ENCODE measurements around the gene FUOM. TPM values are rescaled to one million over a fixed set of nuclear protein-coding genes. Genes with fewer than 3 reads are reported as not detected.

The FUOM gene
- total RNA-seq, 2 donors from 2014 or later = 25.5 to 28.7 TPM

DNA sequence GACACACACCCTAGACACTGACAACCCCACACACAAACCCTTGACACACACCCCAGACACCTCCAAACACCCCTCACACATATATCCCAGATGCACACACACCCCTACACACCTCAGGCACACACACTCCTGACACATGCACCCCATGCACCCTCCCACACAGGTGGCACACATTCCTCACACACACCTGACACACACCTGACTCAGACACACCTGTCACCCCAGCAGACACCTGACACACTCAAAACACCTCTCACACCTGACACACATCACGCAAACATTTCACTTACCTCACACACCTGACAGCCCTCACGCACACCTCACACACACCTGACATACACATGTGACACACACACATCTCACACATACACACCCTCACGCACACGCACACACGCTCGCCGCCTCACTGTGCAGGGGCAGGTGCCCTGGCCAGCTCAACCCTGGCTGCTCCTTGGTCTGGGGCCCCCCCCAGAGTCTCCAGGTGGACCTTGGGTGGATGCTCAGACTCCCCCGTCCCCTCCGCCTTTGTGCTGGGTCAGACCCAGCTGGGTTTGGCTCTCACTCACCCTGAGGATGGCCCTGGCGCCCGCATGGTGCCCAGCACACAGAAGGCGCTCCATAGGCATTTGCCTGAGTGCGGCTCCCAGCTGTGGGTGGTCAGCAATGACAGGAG lies 18.0 kb downstream of the FUOM start:
- intact Hi-C loops (cut with DNase I, micrococcal nuclease) = no loop called here
- DNase-seq (no peak), ATAC-seq (no peak)

DNA sequence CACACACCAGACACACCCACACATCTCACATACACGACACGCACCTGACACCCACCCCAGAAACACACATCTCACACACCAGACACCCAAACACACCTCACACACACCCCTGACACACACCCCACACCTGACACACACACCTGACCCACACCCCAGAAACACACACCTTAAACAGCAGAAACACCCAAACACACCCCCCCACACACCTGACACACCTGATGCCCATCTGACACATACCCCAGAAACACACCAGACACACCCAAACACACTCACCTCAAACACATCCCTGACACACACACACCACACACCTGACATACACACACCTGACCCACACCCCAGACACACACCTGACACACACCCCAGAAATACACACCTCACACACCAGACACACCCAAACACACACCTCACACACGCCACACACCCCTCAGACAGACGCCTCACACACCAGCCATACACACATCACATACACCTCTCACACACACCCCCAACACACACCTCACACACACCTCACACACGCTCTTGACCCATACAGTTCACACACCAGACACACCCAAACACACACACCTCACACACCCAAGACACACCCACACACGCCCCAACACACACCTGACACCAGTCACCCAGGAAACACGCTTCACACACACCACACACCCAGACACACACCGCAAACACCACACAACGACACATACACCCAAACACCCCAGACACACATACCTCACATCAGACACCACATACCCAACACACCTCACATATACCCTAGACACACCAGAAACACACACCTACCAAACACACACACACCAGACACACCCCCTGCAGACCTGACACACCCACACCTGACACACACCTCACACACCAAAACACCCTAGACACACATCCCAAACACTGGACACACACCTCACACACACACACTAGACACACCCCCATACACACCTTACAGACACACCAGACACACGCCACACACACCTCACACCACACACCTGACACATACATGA lies 19.4 kb downstream of the FUOM start:
- DNase-seq (no peak), ATAC-seq (no peak)
- intact Hi-C loops (cut with DNase I, micrococcal nuclease) = no loop called here

DNA sequence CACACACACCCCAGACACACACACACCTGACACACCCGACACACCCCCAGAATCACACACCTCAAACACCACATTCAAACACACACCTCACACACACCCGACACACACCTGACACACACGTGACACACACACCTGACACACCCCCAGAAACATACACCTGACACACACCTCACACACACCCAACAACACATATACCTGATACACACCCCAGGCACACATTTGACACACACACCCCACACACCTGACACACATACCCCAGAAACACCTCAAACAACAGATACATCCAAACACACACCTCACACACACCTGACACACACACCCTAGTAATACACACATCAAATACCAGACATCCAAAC lies 20.5 kb downstream of the FUOM start:
- ATAC-seq (no peak), DNase-seq (no peak)
- intact Hi-C loops (cut with DNase I, micrococcal nuclease) = no loop called here

DNA sequence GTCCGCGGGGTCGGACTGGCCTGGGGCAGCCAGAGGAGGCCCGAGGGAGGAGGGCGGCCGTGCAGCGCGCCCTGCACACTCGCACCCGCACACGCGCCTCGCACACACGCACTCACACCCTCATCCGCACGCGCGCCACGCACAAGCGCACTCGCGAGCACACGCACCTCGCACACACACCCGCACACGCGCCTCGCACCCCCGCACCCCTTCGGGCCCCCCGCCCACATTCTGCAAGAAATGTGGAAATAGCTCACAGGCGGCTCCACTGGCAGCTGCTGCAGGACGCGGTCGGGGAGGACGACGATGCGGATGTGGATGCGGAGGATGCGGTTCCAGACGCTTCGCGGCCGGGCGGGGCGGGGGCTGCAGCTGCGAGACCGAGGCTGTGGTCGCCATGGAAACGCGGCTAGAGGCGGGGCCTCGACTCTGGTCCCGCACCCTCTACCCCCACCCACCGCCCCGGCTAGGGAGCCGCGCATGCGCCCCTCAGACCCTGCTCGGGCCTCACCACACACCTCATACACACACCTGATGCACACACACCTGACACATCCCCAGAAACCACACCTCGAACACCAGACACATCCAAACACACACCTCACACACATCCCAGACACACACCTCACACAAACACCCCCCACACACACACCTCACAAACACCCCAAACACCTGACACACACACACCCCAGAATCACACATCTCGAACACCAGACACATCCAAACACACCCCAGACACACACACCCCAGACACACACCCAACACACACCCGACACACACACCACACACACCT lies 21.0 kb downstream of the FUOM start, which contains the start of gene CALY:
Gene CALY (minus strand): TSS at position 320 of the 793 bp plus-strand sequence. CDS start 7,907 bp downstream, outside the sequence.
- intact Hi-C loops (cut with DNase I, micrococcal nuclease) = no loop called here
- DNase-seq (peak in 1 of 2 donors; percentile 73), ATAC-seq (peak; percentile 31)

DNA sequence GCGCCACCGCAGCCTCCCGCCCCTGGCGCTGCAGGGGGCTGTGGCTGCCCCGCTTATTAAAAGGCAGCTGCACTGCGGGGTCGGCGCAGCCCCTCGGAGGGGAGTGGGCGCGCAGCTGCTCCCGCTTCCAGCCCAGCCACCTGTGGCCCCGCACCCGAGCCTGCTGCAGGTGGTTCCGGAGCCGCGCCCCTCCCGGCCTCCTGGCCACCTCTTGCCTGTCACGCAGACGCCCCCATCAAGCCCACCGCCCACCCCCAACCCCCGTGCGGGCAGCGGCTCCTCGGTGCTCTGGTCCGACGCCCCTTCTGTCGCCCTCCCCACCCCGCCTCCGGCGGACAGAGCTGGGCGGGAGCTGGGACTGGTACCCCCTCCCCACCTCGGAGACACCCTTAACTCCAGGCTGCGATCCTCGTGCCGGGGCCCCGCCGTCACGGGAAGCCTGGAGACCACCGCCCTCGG lies 21.7 kb downstream of the FUOM start:
- intact Hi-C loops (cut with DNase I, micrococcal nuclease) = no loop called here
- ATAC-seq (peak; percentile 4), DNase-seq (no peak)

DNA sequence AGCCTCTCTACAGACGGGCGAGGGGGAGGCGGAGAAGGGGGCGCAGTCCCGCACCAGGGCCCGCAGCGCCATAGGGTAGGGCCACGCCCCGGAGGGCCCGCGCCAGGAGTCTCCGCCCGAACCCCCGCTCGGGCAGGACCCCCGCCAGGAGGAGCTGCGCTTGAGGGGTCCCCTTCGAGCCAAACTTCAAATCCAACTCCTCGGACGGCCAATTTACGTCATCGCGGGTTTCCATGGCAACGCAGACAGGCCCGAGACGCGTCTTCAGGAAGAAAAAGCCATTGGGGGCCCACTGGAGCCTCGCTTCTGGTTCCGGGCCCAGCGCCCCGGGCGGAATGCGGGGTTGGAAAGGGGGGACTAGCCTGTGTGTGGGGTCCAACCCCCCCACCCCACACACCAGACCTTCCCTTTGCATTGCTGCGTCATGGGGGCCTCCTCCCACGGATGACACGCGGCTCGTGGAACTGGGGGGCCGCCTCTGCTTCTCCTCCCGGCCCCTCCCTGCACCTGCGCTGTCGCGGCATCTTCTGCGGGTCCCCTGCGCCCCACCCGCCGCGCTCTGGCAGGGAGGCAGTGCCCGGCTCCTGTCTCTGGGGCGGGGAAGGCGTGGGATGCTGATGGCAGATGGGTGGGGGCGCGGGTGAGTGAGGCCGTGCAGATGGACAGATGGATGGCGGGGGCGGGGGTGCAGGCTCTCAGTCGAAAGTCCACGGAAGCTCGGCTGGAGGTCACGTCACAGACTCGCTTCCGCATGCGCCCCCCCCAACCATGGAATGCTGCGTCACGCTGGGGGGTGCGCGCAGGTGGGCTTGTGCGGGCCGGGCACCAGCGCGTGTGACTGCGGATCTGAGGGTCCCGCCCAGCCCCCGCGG lies 22.3 kb downstream of the FUOM start:
- intact Hi-C loops (cut with DNase I, micrococcal nuclease) = no loop called here
- DNase-seq (peak in 1 of 2 donors; percentile 72), ATAC-seq (peak; percentile 49)

DNA sequence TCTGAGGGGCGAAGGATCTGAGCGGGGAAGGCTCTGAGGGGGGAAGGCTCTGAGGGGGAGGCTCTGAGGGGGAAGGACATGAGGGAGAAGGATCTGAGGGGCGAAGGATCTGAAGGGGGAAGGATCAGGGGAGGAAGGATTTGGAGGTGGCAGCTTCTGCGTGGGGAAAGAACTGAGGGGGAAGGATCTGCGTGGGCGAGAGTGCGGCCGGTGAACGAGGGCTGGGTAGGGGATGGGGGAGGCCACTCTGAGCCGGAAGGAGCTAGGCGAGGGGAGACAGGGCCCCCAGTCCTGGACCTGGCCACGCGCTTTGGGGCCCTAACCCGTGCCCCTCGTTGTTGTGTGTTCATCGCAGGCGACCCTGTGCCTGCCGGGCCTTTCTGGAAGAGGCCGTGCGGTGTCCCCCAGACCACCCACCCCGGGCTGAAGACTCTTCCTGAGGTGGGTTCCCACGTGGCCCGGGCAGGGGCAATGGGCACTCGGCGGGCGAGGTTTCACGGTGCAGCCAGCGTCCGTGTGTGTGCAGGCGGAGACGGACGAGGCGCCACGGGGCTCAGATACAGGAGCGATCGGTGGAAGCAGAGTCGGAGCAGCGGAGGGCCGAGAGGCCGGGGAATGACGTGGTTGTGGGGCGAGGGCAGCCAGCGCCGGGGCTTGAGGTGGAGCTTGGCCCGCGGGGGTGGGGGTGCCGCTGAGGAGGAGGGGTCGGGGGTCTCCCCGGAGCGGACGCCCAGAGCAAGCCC lies 23.1 kb downstream of the FUOM start:
- ATAC-seq = peak; percentile 46
- DNase-seq = no peak
- intact Hi-C loops (cut with DNase I, micrococcal nuclease) = no loop called here

DNA sequence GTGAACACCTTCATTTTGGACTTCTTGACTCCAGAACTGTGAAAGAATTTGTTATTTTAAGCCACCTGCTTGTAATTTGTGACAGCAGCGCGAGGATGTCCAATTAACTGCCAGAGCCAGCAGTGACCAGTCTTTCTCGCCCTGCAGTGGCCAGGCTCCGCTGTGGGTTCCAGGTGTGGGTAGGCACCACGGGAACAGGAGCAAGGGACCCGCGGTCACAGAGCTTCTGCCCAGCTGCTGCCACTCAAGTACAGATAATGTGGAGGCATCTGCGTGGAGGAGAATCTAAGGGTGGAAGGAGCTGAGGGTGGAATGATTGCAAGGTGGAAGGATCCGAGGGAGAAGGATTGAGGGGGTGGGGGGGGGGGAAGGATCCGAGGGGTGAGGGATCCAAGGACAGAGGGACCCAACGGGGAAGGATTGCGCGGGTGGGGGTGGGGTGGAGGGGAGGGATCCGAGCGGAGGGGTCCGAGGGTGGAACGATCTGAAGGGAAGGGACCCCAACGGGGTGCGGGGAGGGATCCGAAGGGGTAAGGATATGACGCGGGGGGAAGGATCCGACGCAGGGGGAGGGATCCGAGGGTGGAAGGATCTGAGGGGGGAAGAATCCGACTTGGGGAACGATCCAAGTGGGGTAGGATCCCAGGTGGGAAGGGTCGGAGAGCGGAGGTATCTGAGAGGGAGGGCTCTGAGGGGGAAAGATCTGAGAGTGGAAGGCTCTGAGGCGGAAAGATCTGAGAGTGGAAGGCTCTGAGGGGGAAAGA lies 24.7 kb downstream of the FUOM start:
- DNase-seq (no peak), ATAC-seq (no peak)
- intact Hi-C loops (cut with DNase I, micrococcal nuclease) = no loop called here

DNA sequence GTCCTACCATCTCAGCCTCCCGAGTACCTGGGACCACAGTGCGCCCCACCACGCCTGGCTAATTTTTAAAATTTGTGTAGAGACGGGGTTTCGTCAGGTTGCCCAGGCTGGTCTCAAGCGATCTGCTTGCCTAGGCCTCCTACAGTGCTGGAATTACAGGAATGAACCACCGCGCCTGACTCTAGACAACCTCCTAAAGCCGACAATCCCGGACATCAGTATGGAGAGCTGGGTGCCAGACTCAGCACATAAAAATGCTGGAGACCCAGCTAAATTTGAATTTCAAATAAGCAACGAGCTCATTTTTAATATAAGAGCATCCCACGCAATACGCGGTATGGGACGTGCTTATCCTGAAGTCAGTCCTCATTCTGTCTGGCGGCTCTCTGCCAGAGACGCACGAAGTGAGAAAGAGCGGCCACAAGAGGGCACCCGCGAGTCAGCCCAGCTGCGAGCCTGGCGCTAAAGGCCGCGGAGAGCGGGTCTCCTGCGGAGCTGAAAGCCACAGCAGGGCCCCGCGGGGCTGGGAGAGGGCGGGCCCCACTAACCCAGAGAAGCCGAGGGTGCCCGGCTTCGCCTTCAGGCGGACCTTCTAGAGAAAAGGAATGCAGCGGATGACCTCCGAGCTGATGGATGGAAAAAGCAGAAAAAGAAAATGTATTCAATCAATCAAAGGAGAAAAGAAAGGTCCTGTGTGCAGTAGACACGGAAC lies 28.2 kb downstream of the FUOM start:
- peak; percentile 85 for ATAC-seq
- DNase-seq = peak; percentile 69 to 93
- intact Hi-C loops (cut with DNase I, micrococcal nuclease) = loop anchor here in 1 of 2 donors (5.0 kb wide), 1 partner anchor 278 kb away; no protein-coding TSS in a partner anchor

DNA sequence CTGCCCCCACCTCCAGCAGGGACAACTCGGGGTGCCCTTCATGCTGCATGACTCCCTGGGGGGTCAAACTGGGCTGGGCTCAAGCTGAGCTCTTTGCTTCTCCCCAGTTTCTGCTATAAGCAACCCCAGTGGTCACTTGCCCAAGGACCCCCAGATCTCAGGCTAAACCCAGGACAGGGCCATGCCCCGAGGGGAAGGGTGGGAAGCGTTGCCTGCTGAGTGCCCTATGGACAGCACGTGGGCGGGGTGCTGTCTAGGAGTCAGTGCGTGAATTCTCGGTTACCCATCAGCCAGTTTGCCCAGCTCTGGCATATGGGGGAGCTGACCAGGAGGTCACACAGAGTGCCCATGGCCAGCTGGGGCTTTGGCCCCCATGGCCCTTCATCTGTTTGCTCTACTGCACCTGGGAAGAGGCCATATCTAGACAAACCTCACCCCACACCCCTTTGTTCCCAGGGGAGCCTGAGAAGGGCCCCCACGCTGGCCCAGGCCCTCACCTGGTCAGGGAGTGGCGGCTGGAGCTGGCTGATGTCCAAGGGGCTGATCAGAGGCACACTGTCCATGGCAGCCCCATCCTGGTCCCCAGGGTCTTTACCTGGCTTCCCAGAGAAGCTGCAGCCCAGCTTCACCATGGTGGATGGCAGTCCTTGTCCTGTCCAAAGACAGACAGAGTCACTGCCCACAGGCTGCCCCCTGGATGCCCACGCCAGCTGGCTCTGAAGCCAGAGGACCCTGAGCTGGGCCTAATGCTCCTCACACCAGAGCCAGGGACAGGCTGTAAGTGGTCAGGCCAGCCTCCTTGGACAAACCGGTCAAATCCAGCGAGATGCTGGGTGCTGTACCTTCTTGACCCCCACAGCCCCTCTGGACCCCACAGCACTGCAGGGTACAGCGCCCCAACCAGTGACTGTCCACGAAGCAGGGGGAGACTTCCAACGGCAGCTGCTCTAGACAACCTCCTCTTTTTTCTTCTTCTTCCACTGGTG lies 29.2 kb downstream of the FUOM start:
- intact Hi-C loops (cut with DNase I, micrococcal nuclease) = loop anchor here in 1 of 2 donors (5.0 kb wide), 1 partner anchor 279 kb away; no protein-coding TSS in a partner anchor
- ATAC-seq = no peak
- no peak for DNase-seq

DNA sequence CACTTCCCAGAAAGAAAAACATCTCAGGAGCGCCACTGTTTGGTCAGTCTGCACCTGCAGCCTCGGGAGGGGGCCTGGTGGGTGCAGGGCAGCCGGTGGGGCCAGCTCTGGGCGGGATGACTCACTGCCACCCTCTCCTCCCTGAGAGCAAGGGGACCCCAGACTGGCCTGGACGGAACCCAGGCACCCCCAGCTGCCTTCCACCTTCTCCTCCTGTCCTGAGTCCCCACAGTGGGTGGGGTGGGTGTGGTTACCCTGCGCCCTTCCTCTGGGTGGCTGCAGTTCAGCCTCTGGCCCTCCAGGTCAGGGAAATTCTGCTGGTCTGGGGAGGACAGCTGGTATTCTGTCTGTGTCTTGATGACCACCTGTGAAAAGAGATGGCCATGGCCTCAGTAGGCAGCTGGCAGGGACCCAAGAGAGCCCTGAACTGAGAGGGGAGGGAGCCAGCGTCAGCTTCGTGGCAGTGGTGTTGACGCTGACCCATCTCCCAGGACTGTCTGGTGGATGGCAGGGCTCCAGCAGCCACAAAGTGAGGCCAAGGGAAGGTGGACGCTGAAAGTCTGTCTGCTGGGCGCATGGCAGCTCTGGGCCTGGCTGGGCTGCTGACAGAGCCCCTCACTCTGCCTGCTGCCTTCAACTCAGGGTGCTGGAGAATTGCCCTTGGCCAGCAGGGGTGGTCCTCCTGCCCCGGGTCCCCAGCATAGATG lies 30.0 kb downstream of the FUOM start:
- DNase-seq (no peak), ATAC-seq (no peak)
- intact Hi-C loops (cut with DNase I, micrococcal nuclease) = loop anchor here in 1 of 2 donors (5.0 kb wide), 1 partner anchor 279 kb away; no protein-coding TSS in a partner anchor

DNA sequence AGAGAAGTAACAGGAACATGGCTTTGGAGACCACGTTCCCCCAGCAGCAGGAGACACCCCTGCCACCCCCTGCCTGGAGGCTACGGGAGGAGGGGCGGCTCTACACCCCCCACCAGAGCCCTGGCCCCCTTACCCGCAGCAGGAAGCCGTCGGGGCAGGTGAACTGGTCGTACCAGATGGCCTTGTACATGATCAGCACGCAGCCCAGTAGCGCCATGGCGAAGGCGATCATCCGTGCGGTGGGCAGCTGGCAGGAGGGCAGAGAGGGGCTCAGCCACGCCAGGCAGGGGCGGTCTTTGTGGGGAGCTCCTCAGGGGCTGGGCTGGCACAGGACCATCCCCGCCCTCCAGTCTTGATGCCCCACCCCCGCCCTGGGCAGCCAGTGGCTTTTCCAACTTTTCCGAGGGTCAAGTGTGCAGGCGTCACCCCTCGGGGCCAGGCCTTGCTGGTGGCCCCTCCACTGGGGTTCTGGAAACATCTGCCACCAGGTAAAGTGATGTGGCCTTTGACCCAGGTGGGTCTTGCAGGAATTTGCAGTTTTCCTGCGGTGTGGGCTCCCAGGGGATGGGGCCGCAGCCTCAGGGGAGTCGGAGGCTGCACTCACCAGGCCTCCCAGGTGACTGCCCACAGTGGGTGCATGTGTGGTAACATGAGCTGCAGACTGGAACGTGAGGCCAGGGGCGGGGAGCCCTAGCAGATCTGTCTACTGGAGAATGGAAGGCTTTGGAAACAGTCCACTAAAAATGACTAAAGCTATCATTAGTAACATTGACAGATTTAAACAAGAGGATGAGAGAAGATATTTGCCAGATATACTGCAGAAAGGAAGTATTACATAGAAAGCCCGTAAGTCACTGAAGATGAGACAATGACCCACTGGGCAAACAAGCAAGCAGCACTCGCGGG lies 30.8 kb downstream of the FUOM start:
- ATAC-seq = no peak
- DNase-seq = no peak
- intact Hi-C loops (cut with DNase I, micrococcal nuclease) = loop anchor here in 1 of 2 donors (5.0 kb wide), 1 partner anchor 280 kb away; no protein-coding TSS in a partner anchor

DNA sequence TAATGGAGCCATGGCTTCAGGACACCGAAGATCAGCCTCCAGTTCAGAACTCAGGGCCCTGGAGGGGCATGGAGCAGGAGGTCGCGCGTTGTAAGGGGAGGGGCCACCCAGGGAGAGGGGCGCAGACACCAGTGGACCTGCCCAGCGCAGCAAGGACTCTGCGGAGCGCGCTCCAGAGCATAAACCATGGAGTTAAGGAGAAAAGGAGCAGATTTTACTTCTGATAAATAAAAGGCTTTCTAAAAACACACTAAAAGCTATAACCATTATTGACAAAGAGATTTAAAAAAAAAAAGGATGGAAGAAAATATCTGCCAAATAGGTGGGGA lies 31.6 kb downstream of the FUOM start:
- DNase-seq = no peak
- ATAC-seq = no peak
- intact Hi-C loops (cut with DNase I, micrococcal nuclease) = loop anchor here in 1 of 2 donors (5.0 kb wide), 1 partner anchor 281 kb away; no protein-coding TSS in a partner anchor
